Adrenal gland (tissue), 5 donors: ENCODE data around the gene RTRAF.

Experiments
- CTCF ChIP-seq, 6 experiments: fragments of 450-650 bp in 4 of 6; fragments of 200-600 bp in 2 of 6; sonication (generic) in 1 of 6; IDR thresholded peaks; 1 replicate in 5 of 6; 2 replicates in 1 of 6; pipeline versions ENCODE4 v1.5.1 to v1.8.0; 2016 to 2021; ENCODE audit warnings: antibody characterized with exemption in 6 of 6, mild to moderate bottlenecking in 2 of 6, moderate library complexity in 1 of 6
- POLR2A ChIP-seq, 2 donors: fragments of 450-650 bp; IDR thresholded peaks; one replicate each; pipeline ENCODE4 v1.6.1; 2017; ENCODE audit warnings: antibody characterized with exemption in 2 of 2, mild to moderate bottlenecking in 2 of 2, moderate library complexity in 1 of 2
- donor health status: DM: no; HTN: no; CAD: no.

- TF ChIP-seq CTCF (IDR thresholded peaks at IDR 0.05) (no peak), POLR2A (IDR thresholded peaks at IDR 0.05) (no peak)
These were observed 12.3 kb upstream of the RTRAF start for GRCh38 chr14:51977075-51977474.
